Urothelium cell line (cell line): ENCODE data around the gene HPCAL1.
A peak's percentile ranks its signal among the peaks of the same experiment; 100 is the strongest.

Experiments used
- DNase-seq: peaks from one replicate; pipeline ENCODE4 v3.0.0; 2011; ENCODE audit warnings: low spot score, mixed read lengths
- FAIRE-seq: peaks from 2 replicates; lab custom pipeline; 2011; peaks lifted over from hg19 to GRCh38; lab: Jason Lieb, UNC

Gene HPCAL1

DNA sequence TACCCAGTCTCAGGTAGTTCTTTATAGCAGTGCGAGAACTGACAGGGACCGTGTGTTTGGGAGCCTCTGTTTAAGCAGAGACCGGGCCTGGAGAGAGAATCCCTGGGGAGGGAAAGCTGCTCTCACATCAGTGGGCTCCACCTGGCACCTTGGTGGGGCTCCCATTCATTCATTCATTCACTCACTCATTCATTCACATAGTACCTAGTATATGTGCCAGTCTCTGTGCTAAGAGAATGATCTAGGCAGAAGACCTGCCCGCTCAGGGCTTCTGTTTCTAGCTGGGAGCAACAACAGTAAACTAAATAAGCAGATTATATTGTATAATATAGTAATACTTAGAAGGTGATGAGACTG lies 17.8 kb downstream of the HPCAL1 start:
- FAIRE-seq (no peak), DNase-seq (no peak)

DNA sequence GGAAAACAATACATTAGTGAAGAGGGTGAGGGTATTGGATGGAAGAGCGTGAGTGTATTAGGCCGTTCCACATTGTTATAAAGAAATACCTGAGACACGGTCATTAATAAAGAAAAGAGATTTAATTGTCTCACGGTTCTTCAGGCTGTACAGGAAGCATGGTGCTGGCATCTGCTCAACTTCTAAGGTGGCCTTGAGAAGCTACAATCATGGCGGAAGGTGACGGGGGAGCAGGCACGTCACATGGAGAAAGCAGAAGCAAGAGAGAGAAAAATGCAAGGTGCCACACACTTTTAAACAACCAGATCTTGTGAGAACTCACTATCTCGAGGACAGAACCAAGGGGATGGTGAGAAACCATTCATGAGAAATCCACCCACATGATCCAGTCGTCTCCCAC lies 18.2 kb downstream of the HPCAL1 start:
- DNase-seq: no peak
- FAIRE-seq: no peak

GRCh38 chr2:10321622-10322021 lies 18.9 kb downstream of the HPCAL1 start:
- no peak for DNase-seq
- FAIRE-seq: no peak

- DNase-seq: no peak
- no peak for FAIRE-seq
These were observed 19.8 kb downstream of the HPCAL1 start for GRCh38 chr2:10322481-10322880.

DNA sequence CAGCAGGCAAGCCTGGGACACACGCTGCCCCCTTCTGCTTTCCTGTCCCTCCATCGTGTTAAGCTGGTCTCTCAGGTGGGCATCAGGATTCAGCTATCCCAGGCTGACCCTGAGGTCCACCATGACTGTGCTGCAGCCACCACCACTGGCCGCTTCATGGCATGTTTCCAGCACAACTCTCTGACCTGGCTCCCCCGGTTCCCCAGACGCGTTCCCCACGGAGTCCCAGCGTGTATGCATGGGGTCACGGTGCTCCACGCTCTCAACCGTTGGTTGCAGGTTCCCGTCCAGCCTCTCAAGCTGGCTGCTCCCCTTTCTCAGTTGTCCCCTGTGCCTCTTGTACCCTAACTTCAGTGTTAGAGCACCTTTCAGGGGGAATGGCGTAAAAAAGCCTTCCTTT lies 20.3 kb downstream of the HPCAL1 start:
- DNase-seq (no peak), FAIRE-seq (no peak)

DNA sequence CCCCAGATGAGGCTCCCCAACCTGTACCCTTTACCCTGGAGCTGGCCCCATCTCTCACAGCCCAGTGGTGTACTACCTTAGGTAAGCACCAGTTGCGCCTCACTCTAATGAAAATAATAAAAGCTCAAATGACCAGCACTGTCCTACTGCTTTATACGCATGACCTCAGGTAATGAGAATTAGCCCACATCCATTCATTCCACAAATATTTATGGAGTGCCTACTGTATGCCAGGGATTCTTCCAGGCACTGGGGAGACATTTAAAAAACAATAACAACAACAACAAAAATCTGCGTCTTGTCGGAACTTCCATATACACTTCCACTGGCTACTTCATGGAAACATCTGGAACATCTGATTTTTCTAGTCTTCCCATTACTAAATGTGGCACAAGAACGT lies 20.8 kb downstream of the HPCAL1 start:
- DNase-seq (no peak), FAIRE-seq (no peak)

DNA sequence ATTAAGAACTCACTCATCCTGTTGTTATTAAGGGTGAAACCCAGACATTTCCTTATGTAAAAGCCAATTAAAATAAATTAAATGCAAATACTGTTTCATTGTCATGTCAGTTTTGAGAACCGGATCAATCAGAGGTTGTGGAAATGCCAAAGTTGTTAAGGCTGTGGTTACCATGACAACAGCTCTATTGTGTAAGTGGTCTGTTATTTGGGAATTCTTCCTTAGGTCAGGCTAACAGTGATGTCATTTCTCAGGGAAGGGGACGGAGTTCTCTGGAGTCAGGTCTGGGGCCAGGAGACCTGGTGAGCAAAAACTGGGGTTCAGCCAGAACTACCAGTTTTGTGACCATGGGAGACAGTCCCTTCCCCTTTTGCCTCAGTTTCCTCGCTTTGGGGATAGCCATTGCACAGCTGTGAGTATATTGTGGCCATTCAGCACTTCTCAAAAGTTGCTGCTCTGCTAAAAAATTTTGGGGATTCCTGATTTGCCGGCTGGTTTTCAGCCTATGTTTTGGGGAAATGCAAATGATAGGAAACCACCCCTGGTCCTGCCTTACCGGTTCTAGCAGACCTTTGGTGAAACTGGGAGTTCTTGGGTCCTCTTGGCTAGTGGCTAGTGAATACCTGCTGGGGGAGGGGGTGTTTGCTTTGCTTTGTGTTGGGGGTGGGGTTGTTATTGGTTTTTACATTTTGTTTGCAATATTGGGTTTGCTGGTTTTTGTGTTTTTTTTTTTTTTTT lies 21.6 kb downstream of the HPCAL1 start:
- DNase-seq (no peak), FAIRE-seq (no peak)

DNA sequence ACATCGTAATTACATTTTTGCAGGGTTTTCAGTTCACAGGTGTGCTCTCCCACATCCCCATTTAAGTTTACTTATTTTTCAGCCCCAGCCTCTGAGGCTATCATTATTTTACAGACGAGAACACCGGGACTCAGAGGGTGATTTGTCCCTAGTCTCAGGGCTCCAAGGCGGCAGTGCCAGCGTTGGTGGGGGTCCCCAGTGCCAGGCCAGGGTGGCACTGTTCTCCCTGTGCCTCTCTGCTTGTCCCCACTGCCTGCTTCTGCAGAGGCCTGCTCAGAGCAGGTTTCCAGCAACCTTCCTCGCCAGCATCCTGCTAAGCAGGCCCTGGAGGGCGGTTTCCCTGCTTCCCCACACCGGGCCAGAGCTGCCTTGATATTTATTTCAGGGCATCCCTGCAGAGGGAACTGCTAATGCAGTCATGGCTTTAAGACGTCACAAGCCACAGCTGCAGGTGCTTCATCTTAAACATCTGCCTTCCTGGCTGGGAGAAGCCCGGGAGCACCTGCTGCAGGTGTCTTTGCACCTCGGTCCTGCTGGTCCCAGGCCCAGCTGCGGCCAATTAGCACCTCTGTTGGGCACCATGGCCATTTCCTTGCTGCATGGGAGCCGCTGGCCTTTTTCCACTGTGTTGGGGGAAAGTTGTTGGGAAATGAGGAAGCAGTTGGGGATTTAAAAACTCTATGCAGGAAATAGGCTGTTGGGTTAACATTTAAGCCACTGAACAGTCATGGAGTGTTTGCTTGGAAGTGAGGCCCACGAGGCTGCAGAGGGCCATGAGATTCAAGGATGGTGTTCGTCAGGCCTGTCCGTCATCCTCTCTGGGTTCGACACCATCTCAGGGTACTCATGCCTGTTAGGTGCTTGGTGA lies 22.8 kb downstream of the HPCAL1 start:
- FAIRE-seq (no peak), DNase-seq (no peak)

- no peak for FAIRE-seq
- no peak for DNase-seq
These were observed 23.5 kb downstream of the HPCAL1 start for GRCh38 chr2:10326151-10326616.

DNA sequence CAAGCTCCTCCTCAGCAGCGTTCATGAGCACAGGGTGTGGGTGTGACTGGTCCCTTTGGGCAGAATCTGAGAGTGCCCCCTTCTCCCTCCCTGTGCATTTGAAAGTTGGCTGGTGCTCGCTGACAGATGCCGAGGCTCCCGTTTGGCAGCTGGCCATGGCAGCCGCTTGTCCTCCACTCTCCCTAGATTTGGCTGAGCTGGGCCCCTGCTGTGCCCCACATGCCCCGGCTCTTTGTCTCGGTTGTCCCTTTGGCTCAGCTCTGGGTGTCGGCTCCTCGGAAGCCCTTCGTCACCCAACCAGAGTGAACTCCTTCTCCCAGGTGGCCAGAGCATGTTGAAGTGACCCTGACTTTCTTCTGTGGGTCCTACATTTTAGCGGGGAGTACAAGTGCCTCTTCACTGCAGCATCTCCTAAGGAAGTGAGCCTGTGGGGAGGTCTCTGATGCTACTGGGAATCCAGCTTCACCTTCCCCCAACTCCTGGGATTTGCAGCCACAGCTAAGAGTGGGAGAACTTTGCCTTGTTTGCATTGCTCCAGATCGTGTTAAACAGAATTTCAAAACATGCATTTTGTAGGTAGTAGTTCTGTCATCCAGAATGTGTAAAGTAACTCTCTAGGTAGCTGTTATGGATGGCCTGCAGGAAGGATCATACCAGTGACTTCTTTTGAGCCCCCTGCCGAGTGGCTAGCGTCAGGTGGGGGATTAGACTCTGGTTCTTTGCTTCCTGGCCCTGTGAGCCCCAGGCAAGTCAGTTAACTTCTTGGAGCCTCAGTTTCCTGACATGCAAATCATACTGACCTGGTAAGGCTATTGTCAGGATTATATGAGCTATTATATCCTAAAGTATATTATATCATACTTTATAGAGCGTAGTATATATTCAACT lies 24.2 kb downstream of the HPCAL1 start:
- DNase-seq (no peak), FAIRE-seq (no peak)

DNA sequence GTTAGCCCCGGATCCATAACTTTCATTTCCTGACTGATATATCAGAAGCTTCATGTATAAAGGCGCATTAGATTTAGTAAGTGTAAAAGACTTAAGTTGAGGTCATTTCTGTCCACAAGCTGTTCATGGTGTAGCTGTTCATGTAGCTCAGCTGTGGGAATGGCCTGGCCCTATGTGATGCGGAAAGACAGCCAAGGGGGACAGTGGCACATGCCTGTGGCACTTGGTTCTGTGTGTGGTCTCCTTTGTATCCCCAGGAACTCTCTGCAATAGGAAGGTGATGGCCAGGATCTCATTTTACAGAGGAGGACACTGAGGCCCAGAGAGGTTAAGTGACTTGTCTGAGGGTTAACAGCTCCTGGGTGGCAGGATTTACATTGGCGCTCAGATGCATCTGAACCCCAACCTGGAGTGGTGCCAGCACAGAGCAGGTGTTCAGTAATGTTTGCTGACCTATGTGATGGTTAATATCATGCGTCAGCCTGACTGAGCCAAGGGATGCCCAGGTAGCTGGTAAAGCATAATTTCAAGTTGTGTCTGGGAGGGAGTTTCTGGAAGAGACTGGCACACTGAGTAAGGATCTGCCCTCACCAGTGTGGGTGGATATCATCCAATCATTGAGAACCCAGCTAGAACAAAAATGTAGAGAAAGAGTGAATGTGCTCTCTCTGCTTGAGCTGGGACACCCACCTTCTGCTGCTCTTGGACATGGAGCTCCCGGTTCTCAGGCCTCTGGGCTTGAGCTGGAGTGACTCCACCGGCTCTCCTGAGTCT lies 25.4 kb downstream of the HPCAL1 start:
- DNase-seq: no peak
- FAIRE-seq: no peak

- FAIRE-seq (no peak), DNase-seq (no peak)
These were observed 26.2 kb downstream of the HPCAL1 start for GRCh38 chr2:10328670-10329579.

DNA sequence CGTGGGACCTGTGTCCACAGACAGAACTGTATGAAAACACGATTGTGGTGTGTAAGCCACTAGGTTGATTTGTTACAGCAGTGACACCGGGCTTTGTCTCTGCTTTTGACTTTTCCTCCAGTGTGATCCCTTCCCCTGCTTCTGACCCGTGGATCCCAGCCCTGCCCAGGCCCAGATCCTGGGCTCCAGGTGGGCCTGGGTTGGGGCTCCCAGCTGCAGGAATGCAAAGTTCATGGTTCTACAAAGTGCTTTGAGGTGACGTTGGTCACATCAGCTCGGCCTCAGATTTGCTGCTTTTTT lies 26.8 kb downstream of the HPCAL1 start:
- FAIRE-seq: no peak
- no peak for DNase-seq

DNA sequence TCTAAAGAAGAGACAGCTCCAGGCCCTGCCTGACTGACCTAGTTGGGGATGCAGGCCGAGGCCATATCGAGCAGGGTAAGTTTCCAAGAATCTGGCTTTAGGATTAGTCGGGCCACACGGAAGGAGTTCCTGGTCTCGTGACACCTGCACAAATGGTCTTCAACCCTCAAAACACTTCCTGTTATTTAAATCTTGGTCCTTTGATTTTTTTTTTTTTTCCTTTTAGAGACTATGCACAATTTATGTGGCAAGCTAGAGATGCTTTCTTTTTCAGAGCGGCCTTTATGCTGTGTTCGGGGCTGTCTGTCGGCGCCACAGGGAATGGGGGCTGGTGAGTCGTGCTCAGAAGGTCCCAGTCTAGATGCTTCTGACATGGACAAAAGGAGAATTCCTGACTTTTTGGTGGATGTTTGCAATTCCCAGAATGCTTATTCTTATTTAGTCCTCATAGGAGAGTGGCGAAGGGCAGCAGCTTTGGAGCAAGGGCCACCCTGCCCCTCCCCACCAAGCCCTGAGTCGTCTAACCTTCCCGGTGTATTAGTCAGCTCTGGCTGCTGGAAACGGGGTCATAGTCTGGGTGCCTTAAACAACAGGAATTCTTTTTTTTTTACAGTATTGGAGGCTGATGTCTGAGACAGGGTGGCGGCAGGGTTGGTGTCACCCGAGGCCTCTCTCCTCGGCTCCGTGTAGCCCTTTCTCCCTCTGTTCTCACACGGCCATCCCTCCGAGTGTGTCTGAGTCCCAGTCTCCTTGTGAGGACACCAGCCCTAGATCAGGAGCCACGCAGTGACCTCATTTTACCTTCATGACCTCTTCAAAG lies 27.4 kb downstream of the HPCAL1 start:
- FAIRE-seq (no peak), DNase-seq (peak; percentile 82)

GRCh38 chr2:10330700-10331026 lies 28.0 kb downstream of the HPCAL1 start:
- DNase-seq (no peak), FAIRE-seq (no peak)

DNA sequence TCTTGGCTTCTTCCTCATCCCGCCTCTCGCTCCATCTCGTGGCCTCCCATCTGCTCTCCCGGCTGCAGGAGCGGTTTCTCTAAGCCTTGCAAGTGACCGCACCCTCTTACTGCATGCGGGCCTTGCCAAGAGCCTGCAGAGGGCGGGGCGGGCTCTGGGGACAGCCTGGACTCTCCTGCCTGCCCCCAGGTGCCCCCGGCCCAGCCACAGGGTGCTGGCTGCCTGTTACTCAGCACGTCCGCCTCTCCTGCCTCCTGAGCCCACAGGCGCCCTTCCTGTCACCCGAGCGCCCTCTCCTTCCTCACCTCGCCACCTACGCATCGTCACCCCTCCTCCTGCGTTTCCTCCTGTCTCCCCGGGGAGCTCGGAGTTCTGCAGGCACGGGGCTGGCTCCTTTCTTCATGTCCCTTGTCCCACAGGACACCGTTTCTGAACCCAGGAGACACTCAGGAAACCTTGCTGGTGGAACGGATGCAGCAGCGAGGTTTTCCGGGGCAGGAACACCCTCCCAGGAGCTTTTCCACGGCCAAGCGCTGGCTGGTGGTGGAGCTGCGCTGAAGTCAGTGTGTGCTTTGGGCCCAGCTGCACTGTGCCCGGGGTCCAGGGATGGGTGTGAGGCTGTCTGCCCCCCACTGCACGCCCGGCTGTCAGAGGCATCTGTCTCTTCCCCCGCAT lies 28.5 kb downstream of the HPCAL1 start:
- peak; percentile 76 for DNase-seq
- peak; percentile 70 for FAIRE-seq

DNA sequence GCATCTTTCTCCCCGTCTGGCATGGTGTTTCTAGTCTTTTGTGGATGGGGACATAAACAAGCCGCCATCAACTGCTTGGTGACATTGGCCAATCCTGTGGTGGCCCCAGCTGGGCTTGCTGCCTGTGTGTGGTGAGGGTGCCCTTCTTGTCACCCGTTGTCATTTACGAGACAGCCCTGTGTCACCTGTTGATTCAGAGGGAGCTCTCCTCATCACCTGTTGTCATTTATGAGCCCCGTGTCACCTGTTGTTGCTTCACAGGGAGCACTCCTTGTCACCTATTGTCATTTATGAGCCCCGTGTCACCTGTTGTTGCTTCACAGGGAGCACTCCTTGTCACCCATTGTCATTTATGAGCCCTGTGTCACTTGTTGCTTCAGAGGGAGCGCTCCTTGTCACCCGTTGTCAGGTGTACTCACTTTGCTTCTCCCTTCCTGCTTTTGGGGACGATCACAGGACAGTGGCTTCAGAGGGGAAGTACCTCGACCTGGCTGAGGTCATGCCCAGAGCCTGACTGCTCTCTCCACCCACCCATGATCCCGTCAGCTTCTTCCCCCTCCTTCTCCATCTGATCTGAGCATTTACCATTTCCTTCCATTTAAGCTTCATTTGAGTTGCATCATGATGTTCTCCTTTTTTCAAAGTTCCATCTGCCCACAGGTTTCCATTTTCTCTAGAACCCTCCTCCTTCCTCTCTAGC lies 29.1 kb downstream of the HPCAL1 start:
- no peak for DNase-seq
- FAIRE-seq: no peak
